ENCODE results near the gene HOXA9.

The HOXA9 gene

DNA sequence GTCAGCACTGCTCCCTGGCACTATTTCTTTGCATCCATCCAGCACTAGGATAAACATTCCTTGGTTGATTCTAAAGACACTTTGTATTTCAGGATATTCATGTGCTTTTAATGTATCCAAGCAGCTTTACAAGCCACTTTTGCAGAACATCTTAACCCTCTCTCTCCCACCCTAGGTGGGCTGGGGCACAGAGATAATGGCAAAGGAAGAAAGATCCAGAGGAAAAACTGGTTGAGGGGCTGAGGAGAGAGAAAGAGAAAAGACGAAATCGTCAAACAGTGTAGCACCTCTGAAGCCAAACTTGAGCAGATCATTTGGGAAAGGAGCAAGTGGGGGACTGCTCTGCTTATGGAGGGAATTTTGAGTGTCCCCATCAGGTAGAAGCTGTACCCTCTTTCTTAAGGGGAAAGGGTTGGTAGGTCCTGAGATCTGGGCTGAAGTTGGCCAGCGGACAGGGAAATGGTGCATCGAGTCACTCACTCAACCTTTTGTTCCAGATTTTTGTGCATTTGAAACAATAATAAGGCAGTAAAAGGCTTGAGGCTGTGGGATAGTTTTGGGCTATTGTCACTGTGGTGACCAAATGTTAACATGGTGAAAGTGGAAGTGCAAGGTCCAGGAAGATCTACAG is 38.7 kb upstream of the HOXA9 start:
- Mint-ChIP-seq H3K27ac (no peak overlapping the region), H3K27me3 (peaks cover 92% of the 10 kb centered on the region), H3K36me3 (ENCODE audit: low read depth) (no peaks in the 10 kb centered on the region), H3K9me3 (no peaks in the 10 kb centered on the region), H3K4me1 (ENCODE audit: low read depth) (peaks cover 45% of the 10 kb centered on the region), H3K4me3 (no peak overlapping the region)

- Mint-ChIP-seq H3K36me3 (ENCODE audit: low read depth) (no peaks in the 10 kb centered on the region), H3K9me3 (no peaks in the 10 kb centered on the region), H3K27ac (no peak overlapping the region), H3K4me3 (no peak overlapping the region), H3K4me1 (ENCODE audit: low read depth) (peaks cover 49% of the 10 kb centered on the region), H3K27me3 (peaks cover 92% of the 10 kb centered on the region)
Observed at GRCh38 chr7:27203365-27203953, 38.1 kb upstream of the HOXA9 start.

DNA sequence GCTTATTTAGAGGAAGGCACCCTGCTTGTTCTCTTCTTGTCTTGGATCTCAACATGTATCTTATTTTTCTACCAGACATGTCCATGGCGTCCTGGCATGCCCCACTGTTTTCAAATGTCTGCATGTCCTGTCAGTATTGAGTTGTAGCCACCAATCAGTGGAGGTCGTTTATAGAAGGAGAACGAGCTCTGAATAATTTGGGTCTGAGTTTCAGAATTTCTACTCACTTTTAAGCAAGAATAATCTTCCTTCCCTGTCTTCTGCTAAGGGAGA is 37.5 kb upstream of the HOXA9 start:
- Mint-ChIP-seq H3K27ac (no peak overlapping the region), H3K4me3 (peak overlapping the region; percentile 9), H3K4me1 (ENCODE audit: low read depth) (peaks cover 55% of the 10 kb centered on the region), H3K36me3 (ENCODE audit: low read depth) (no peaks in the 10 kb centered on the region), H3K9me3 (no peaks in the 10 kb centered on the region), H3K27me3 (peaks cover 92% of the 10 kb centered on the region)

DNA sequence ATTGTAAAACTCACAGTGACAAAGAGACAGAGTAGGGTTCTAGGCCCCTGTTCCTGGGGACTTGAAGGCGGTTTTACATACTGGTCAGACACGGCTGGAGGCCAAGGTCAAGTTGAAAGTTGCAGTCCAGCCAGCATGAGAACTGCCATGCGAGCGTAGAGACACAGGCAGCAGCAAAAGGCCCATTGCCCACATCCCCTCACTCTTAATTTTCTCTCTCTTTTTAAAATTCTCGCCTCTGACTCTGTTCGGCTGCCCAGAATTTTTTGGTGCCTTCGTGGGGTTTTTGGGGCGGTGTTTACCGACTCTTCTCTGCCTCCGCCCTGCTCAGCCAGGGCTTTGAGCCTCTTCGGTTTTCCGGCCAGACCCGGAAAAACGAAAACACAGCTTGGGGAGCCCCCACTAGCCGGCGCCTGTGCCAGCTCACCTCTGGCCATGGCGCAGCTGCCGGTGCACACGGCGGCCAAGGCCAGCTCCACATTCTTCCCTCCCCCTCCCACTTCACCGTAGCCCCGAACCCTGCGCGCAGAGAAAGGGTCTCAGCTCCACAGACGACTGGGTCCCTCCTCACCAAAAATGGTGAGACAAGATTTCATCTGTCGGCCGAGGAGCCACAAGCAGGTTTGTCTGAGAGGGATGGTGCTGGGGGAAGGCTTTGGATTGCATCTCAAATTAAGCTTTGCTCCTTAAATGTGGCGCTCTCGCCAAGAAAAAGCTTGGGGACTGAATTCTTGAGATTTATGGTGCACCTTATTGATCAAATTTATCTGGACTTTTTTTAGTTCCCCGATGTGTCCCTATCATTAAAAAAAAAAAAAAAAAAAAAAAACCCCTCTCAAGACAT is 36.9 kb upstream of the HOXA9 start:
- Mint-ChIP-seq H3K9me3 (no peaks in the 10 kb centered on the region), H3K36me3 (ENCODE audit: low read depth) (no peaks in the 10 kb centered on the region), H3K27ac (no peak overlapping the region), H3K4me1 (ENCODE audit: low read depth) (peaks cover 55% of the 10 kb centered on the region), H3K4me3 (no peak overlapping the region), H3K27me3 (peaks cover 92% of the 10 kb centered on the region)

DNA sequence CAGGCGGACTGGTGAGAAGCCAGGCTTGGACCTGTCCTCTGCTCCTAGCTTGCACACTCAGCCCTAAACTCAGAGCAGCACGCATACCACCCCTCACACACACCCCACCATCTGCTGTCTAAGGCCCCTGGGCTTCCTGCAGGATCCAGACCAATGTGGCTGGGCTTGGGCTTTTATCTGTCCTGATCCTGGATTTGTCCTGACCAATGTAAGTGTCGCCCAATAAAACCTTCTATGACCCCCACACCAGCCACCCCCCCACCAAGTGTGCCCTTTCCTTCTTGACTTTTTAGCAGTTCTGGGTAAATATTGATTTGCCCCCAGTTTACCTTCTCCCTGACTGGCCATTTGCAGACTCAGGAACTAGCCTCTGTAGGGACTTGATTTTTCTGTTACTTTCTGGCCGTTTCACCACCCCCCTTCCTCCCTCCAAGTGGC is 36.3 kb upstream of the HOXA9 start:
- no peaks in the 10 kb centered on the region for H3K9me3 Mint-ChIP-seq
- no peaks in the 10 kb centered on the region for H3K36me3 Mint-ChIP-seq (ENCODE audit: low read depth)
- no peak overlapping the region for H3K27ac Mint-ChIP-seq
- peaks cover 55% of the 10 kb centered on the region for H3K4me1 Mint-ChIP-seq (ENCODE audit: low read depth)
- peak overlapping the region; percentile 12 for H3K4me3 Mint-ChIP-seq
- H3K27me3 Mint-ChIP-seq, result peaks cover 92% of the 10 kb centered on the region

GRCh38 chr7:27200761-27201579 is 35.6 kb upstream of the HOXA9 start:
- Mint-ChIP-seq H3K27ac (peak overlapping the region; percentile 67), H3K9me3 (no peaks in the 10 kb centered on the region), H3K36me3 (ENCODE audit: low read depth) (no peaks in the 10 kb centered on the region), H3K4me1 (ENCODE audit: low read depth) (peaks cover 54% of the 10 kb centered on the region), H3K27me3 (peaks cover 91% of the 10 kb centered on the region), H3K4me3 (peak overlapping the region; percentile 58)

DNA sequence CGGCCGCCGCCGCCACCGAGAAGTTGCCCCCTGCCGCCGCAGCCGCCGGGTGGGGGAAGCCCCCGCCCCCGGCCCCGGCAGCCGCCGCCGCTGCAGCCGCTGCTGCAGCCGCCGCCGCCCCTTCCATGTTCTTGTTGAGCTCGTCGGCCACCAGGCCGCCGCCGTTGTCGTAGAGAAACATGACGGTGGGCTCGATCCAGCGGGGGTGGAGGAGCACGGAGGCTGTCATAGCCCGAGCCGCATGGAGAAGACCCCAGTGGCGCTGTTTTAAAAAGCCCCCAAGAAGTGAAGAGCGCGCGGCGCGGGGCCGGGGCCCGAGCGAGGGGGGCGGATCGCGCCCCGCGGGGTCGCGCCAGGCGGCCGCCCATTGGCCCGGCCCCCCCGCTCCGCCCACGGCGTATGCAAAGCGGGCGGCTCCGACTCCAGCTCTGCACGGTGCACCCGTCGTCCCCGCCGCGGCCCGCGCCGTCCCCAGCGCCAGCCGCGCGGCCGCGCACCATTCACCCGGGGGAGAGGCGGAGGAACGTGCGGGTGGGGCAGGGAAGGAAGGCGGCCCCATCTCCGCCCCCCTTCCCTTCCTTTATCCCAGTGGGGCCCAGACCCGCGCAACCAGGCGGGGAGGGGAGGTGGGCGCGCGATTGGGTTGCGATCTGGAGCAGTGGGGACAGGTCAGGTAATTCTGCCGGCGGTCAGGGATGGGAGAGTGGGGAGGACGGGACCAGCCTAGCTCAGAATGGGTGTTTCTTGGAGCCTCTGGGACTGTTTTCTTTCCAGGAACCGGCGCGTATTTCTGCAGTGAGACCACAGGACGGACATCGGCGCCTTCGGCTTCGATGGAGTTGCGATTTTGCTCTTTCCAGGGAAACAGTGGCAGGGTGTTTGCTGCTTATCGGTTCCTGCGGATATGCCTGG is 34.8 kb upstream of the HOXA9 start, which contains the start of gene HOXA13:
Gene HOXA13, minus strand, starts transcription at position 243 of the 912 bp plus-strand sequence. Its CDS starts 14 bp downstream, at position 229.
- Mint-ChIP-seq H3K27ac (peak within 1 kb of the TSS; percentile 67), H3K9me3 (no peaks in the 10 kb centered on the region), H3K36me3 (ENCODE audit: low read depth) (no peaks in the 10 kb centered on the region), H3K4me1 (ENCODE audit: low read depth) (peaks cover 47% of the 10 kb centered on the region), H3K27me3 (peaks cover 91% of the 10 kb centered on the region), H3K4me3 (peak within 1 kb of the TSS; percentile 80)

- H3K27me3 Mint-ChIP-seq, result peaks cover 91% of the 10 kb centered on the region
- H3K4me1 Mint-ChIP-seq (ENCODE audit: low read depth), result peaks cover 39% of the 10 kb centered on the region
- H3K36me3 Mint-ChIP-seq (ENCODE audit: low read depth), result no peaks in the 10 kb centered on the region
- H3K9me3 Mint-ChIP-seq, result no peaks in the 10 kb centered on the region
- peak overlapping the region; percentile 20 for H3K4me3 Mint-ChIP-seq
- no peak overlapping the region for H3K27ac Mint-ChIP-seq
Observed at GRCh38 chr7:27198871-27199801, 33.8 kb upstream of the HOXA9 start.

DNA sequence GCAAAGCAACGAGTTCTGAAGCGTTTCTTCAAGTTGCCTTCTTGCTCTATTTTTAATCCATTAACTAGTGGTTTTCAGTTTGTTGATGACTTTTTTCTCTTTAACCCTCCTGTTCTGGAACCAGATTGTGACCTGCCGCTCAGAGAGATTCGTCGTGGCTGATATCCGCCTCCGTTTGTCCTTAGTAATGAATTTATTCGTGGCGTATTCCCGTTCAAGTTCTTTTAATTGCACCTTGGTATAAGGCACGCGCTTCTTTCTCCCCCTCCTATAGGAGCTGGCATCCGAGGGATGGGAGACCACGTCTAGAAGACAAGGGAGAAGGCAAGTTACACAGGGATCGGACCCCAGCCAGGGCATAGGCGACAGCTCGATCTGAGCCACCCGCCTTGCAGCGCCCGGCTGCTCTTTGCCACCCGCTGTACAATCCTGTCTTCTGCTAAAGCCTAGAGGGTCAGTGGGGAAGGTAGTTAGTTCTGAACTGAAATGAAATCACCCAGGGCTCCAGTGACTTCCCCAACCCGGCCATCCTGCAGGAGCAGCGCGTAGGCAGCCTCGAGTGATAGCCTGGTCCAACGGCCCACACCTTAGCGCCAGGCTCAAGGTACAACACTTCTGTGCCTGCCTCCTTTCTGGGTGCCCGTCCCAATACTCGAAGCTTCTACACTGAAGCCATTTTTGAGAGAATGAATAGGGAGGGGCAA is 33.0 kb upstream of the HOXA9 start:
- Mint-ChIP-seq H3K27ac (no peak overlapping the region), H3K27me3 (peaks cover 91% of the 10 kb centered on the region), H3K4me1 (ENCODE audit: low read depth) (peaks cover 42% of the 10 kb centered on the region), H3K4me3 (no peak overlapping the region), H3K36me3 (ENCODE audit: low read depth) (no peaks in the 10 kb centered on the region), H3K9me3 (no peaks in the 10 kb centered on the region)

DNA sequence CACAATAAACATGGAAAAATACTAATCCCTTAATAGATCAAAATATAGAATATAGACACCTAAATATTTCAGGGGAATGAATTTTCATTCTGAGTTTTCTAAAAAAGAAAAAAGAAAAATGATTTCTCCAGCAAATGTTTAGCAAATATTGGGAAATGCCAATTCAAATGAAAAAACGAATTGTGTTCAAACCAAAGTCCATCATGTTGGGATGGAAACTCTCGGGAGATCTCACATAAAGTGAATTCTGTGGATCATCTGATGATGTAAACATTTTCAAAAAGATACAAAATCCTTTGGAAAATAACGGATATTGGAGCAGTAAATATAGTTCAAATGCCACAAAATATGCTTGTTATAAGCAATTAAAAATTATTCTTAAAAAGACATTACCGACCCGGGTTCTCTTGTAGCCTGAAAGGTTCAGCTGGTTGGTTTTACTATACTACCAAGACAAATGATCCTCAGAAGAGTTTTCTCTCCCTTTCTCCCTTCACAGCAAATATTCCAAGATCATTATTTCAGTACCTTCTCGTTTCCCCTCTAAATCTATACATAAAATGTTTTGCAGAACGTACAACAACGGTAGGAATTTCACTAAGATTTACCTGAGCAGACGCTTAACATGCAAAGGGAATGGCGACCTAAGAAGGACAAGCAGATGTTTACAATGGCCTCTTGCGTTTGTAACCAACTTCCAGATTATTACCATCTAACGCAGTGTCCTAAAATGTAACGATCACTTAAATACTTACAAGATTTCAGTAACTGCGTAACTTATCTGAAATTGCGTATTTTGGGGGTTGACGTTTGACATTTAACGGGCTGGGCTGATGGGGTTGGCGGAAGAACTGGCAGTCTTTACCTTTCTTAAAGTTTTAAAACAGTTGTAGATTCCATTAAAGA is 32.1 kb upstream of the HOXA9 start:
- H3K4me3 Mint-ChIP-seq, result no peak overlapping the region
- peaks cover 43% of the 10 kb centered on the region for H3K4me1 Mint-ChIP-seq (ENCODE audit: low read depth)
- H3K27me3 Mint-ChIP-seq, result peaks cover 87% of the 10 kb centered on the region
- no peak overlapping the region for H3K27ac Mint-ChIP-seq
- no peaks in the 10 kb centered on the region for H3K36me3 Mint-ChIP-seq (ENCODE audit: low read depth)
- no peaks in the 10 kb centered on the region for H3K9me3 Mint-ChIP-seq

DNA sequence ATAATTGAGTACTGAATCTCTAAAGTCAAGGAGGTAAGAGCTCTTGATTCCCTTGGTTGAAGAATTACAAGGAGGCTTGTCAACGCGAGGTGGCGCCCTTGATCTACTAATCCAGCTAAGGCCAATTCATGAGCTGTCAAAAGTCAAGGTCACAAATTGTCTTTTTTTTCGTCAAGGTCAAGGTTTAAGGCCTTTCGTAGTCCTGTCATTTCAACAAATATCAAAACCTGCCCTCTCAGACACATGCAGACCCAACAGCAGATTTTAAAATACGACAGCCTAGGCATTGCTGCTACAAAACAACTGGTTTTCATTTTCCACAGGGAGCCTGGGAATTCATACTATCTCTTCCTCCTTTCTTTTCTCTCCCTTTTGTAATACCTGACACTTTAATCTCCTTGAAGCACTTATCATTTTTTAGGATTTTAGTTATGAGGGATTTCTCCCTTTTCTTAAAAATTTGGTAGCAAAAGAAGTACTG is 31.0 kb upstream of the HOXA9 start:
- Mint-ChIP-seq H3K9me3 (no peaks in the 10 kb centered on the region), H3K27ac (no peak overlapping the region), H3K27me3 (peaks cover 87% of the 10 kb centered on the region), H3K4me1 (ENCODE audit: low read depth) (peaks cover 41% of the 10 kb centered on the region), H3K4me3 (no peak overlapping the region), H3K36me3 (ENCODE audit: low read depth) (no peaks in the 10 kb centered on the region)
